Smooth muscle cell (in vitro differentiated cells): ENCODE measurements around the gene HMCN1. TPM values are rescaled to one million over a fixed set of nuclear protein-coding genes. Genes with fewer than 3 reads are reported as not detected.

ENCODE experiments used
- DNase-seq: peaks from one replicate; lab custom pipeline; 2025; ENCODE audit not compliant: unreplicated experiment; lab: John Stamatoyannopoulos, UW
- H2AFZ ChIP-seq: fragments of 200-600 bp; sonication (generic); 2 replicates; pipeline ENCODE4 v1.6.0; 2016; ENCODE audit warnings: antibody characterized with exemption, low read depth, mild to moderate bottlenecking
- H3F3A ChIP-seq: fragments of 200-600 bp; sonication (generic); 2 replicates; pipeline ENCODE4 v1.6.0; 2017; ENCODE audit warnings: antibody characterized with exemption, low read depth
- H3K27ac ChIP-seq: fragments of 200-600 bp; sonication (generic); 2 replicates; pipeline ENCODE4 v1.5.1; 2016; ENCODE audit warnings: low read depth, mild to moderate bottlenecking
- H3K27me3 ChIP-seq: fragments of 200-600 bp; sonication (generic); 2 replicates; pipeline ENCODE4 v1.6.1; 2016; ENCODE audit warnings: low read depth, mild to moderate bottlenecking
- H3K36me3 ChIP-seq: fragments of 200-600 bp; sonication (generic); 2 replicates; pipeline ENCODE4 v1.5.1; 2016; ENCODE audit warnings: low read depth
- H3K4me1 ChIP-seq: fragments of 200-600 bp; sonication (generic); 2 replicates; pipeline ENCODE4 v1.5.1; 2016; ENCODE audit warnings: low read depth
- H3K4me2 ChIP-seq: fragments of 200-600 bp; sonication (generic); 2 replicates; pipeline ENCODE4 v1.6.0; 2016; ENCODE audit warnings: mild to moderate bottlenecking
- H3K4me3 ChIP-seq: fragments of 200-600 bp; sonication (generic); 2 replicates; pipeline ENCODE4 v1.5.1; 2016; ENCODE audit warnings: mild to moderate bottlenecking
- H3K79me2 ChIP-seq: fragments of 200-600 bp; sonication (generic); 2 replicates; pipeline ENCODE4 v1.6.0; 2016; ENCODE audit warnings: low read depth, mild to moderate bottlenecking
- H3K9ac ChIP-seq: fragments of 200-600 bp; sonication (generic); 2 replicates; pipeline ENCODE4 v1.6.0; 2016; ENCODE audit warnings: low read depth
- H3K9me3 ChIP-seq: fragments of 200-600 bp; sonication (generic); replicated peaks from 2 replicates; pipeline ENCODE4 v1.5.1; 2016; ENCODE audit warnings: low read depth
- H4K20me1 ChIP-seq: fragments of 200-600 bp; sonication (generic); 2 replicates; pipeline ENCODE4 v1.6.0; 2016; ENCODE audit warnings: low read depth
- WGBS: methylation state at CpG from one replicate; pipeline ENCODE4 v1.1.7; 2016; ENCODE audit warnings: low lambda C conversion rate; 5-methylcytosine and 5-hydroxymethylcytosine counted together
- polyA plus RNA-seq: library from polyadenylated mRNA; unstranded; fragments of >200 nt; fragmentation: Nextera tagmentation; extraction: Ambion mirVana; gene quantifications from 2 replicates; pipeline ENCODE4 v1.2.1, GENCODE V29; 2016
- total RNA-seq: library from RNA; depleted of rRNA; stranded (reverse); fragments of >200 nt; gene quantifications from 2 replicates; pipeline ENCODE4 v1.2.3, GENCODE V29; 2014
- TF ChIP-seq, protein P1 (sequence below): fragments of 200-600 bp; sonication (generic); IDR thresholded peaks from 2 replicates; pipeline ENCODE4 v1.5.1; 2017; ENCODE audit warnings: borderline replicate concordance, mild to moderate bottlenecking, antibody characterized with exemption; ENCODE audit not compliant: insufficient read depth, poor library complexity, severe bottlenecking

HMCN1 gene
- total and polyA plus RNA-seq, 2 experiments from 2014 or later, result 18.9 to 118 TPM

DNA sequence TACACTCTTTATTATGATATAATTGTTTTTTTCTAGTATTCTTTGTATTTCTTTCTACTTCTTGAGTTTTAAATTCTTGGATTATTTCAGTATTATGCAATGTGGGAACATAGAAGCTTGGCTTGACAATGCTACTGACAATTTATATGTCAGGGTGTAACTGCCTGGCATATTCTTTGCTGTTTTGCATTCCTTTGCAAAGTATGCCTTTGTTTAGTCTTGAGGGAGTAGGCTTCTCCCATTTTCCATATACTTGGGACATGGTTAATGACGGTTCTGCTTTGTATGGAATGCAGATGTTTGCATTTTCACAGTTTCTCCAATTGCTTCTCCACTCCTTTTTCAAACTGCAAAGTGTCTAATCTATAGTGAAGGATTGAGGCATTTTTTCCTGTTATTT lies 109.8 kb downstream of the HMCN1 start:
- H3K36me3 ChIP-seq, result peaks cover 5% of the 10 kb centered on the region
- 40% methylated on average over 1 of the region's 1 CpG for WGBS
- no peaks in the 10 kb centered on the region for H3F3A ChIP-seq
- no peak overlapping the region for H3K4me2 ChIP-seq
- H4K20me1 ChIP-seq, result no peaks in the 10 kb centered on the region
- TF ChIP-seq, protein P1, sequence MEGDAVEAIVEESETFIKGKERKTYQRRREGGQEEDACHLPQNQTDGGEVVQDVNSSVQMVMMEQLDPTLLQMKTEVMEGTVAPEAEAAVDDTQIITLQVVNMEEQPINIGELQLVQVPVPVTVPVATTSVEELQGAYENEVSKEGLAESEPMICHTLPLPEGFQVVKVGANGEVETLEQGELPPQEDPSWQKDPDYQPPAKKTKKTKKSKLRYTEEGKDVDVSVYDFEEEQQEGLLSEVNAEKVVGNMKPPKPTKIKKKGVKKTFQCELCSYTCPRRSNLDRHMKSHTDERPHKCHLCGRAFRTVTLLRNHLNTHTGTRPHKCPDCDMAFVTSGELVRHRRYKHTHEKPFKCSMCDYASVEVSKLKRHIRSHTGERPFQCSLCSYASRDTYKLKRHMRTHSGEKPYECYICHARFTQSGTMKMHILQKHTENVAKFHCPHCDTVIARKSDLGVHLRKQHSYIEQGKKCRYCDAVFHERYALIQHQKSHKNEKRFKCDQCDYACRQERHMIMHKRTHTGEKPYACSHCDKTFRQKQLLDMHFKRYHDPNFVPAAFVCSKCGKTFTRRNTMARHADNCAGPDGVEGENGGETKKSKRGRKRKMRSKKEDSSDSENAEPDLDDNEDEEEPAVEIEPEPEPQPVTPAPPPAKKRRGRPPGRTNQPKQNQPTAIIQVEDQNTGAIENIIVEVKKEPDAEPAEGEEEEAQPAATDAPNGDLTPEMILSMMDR, result no peak
- no peaks in the 10 kb centered on the region for H3K79me2 ChIP-seq
- H3K9me3 ChIP-seq, result no peaks in the 10 kb centered on the region
- H3K9ac ChIP-seq, result no peak overlapping the region
- peaks cover 6% of the 10 kb centered on the region for H3K4me1 ChIP-seq
- H3K27ac ChIP-seq, result no peak overlapping the region
- no peaks in the 10 kb centered on the region for H3K27me3 ChIP-seq
- no peak overlapping the region for H2AFZ ChIP-seq
- no peak for DNase-seq
- no peak overlapping the region for H3K4me3 ChIP-seq

DNA sequence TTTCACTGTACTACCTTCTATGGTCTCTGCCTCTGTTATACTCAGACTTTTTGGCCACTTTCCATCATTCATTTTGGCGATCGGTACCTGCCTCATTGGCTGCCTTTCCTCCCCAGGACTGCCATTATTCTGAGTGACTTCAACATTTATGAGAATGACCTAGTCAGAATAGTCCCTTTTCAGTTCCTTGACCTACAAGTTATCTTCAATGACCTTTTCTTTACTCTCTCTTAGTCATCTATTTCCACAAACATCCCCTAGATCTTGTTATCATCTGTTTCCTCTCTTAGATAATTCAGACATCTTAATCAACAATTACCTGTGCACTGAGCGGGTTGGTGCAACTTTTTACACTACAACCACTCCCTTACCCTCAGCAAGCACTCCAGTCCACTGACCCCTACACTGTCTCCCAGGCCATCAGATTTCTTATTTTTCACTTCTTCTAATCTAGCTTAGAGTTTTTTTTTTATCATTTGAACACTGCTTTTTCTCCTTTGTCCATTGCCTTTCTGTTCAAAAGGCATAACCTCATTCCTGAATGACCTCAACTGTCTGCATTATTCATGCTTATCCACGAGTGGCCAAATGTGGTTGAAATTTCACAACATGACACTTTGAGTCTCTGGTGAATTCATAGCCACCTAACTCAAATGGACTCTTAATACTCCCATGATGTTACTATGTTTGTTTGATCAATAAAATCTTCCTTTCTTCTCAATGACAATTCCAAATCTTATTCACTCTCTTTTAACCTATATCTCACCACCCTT lies 112.7 kb downstream of the HMCN1 start:
- Histone ChIP-seq H2AFZ (no peak overlapping the region), H3F3A (no peaks in the 10 kb centered on the region), H3K9ac (no peak overlapping the region), H3K4me3 (no peak overlapping the region), H3K27ac (peak overlapping the region; percentile 36), H3K4me1 (peaks cover 23% of the 10 kb centered on the region), H3K4me2 (no peak overlapping the region), H3K36me3 (peaks cover 5% of the 10 kb centered on the region), H3K27me3 (no peaks in the 10 kb centered on the region), H3K79me2 (peaks cover 9% of the 10 kb centered on the region), H3K9me3 (no peaks in the 10 kb centered on the region), H4K20me1 (no peaks in the 10 kb centered on the region)
- 78% methylated on average over 4 of the region's 4 CpGs for WGBS
- no peak for DNase-seq
- TF ChIP-seq, protein P1, result no peak

DNA sequence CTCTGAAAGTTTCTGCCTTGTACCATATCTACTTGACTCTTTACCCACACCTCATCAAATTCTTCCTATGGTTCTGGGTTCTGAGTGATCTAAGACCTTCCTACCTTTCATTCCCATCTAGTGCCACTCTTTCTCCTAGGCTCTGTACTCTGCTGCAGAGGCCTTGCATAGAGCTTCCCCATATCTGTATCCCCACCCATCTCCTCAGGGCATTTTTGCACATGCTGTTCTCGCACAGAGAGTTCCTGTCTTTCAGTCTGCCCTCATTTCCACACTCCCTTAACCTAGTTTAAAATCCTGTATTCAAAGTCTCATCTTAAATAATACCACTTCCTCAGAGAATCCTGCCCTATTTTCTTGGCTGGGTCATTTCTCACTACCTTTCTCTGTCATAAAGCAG lies 114.8 kb downstream of the HMCN1 start:
- H3K79me2 ChIP-seq, result peaks cover 9% of the 10 kb centered on the region
- H2AFZ ChIP-seq, result no peak overlapping the region
- no peaks in the 10 kb centered on the region for H3F3A ChIP-seq
- no peaks in the 10 kb centered on the region for H3K27me3 ChIP-seq
- no peak overlapping the region for H3K9ac ChIP-seq
- H3K4me1 ChIP-seq, result peaks cover 26% of the 10 kb centered on the region
- no peak overlapping the region for H3K4me2 ChIP-seq
- no peaks in the 10 kb centered on the region for H4K20me1 ChIP-seq
- H3K27ac ChIP-seq, result no peak overlapping the region
- DNase-seq, result no peak
- WGBS, result 68% methylated on average over 1 of the region's 1 CpG
- H3K4me3 ChIP-seq, result no peak overlapping the region
- TF ChIP-seq, protein P1, result no peak
- H3K9me3 ChIP-seq, result no peaks in the 10 kb centered on the region
- peaks cover 5% of the 10 kb centered on the region for H3K36me3 ChIP-seq

DNA sequence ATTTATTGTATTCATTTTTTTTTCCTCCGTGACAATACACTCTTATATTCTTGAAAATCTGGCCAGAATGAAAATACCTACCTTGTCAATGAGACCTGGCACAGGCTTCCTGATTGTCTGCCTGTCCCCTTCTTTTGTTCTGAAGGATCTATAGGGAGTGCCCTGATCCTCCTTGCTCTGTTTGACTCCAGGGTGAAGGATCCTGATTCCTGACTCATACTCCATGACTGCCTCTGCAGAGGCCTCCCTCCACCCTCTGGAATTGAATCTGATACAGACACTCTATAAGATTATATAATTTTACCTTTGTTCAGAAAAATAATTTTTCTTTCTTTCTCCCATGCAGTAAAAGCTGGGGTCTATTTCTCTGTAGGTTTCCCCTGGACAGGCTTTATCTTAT lies 116.2 kb downstream of the HMCN1 start:
- peaks cover 5% of the 10 kb centered on the region for H3K36me3 ChIP-seq
- H3F3A ChIP-seq, result no peaks in the 10 kb centered on the region
- H3K9ac ChIP-seq, result no peak overlapping the region
- peaks cover 29% of the 10 kb centered on the region for H3K4me1 ChIP-seq
- no peak for DNase-seq
- WGBS, result 81% methylated on average over 1 of the region's 1 CpG
- TF ChIP-seq, protein P1, result no peak
- H2AFZ ChIP-seq, result no peak overlapping the region
- H3K9me3 ChIP-seq, result no peaks in the 10 kb centered on the region
- H3K4me3 ChIP-seq, result no peak overlapping the region
- H3K4me2 ChIP-seq, result peak overlapping the region; percentile 25
- H3K79me2 ChIP-seq, result peaks cover 11% of the 10 kb centered on the region
- no peaks in the 10 kb centered on the region for H4K20me1 ChIP-seq
- no peaks in the 10 kb centered on the region for H3K27me3 ChIP-seq
- peak overlapping the region; percentile 55 for H3K27ac ChIP-seq
